AG04450 (cell line): ENCODE results near the gene GRM4. TPM values are rescaled to one million over a fixed set of nuclear protein-coding genes. Genes with fewer than 3 reads are reported as not detected.

Source experiments
- CTCF ChIA-PET: fragments of 300-600, 350-600 bp; formaldehyde crosslinking; extraction: SDS; loops from one replicate; lab custom pipeline; 2022; ENCODE audit warnings: antibody characterized with exemption, inconsistent platforms; lab: Charles Lee
- POLR2A ChIA-PET: fragments of 350-600 bp; formaldehyde crosslinking; extraction: SDS; loops from one replicate; lab custom pipeline; 2021; ENCODE audit warnings: antibody characterized with exemption, inconsistent platforms; lab: Yijun Ruan, JAX
- DNase-seq: peaks from one replicate; pipeline ENCODE4 v3.0.0-alpha.2; 2011; ENCODE audit warnings: low read depth, low spot score
- H3K27ac ChIP-seq: one replicate; pipeline ENCODE4 v1.5.1; 2012; ENCODE audit warnings: low read depth, low read length, control low read depth
- H3K27me3 ChIP-seq: one replicate; pipeline ENCODE4 v1.6.0; 2012; ENCODE audit warnings: low read length; ENCODE audit not compliant: control insufficient read depth, insufficient read depth
- H3K4me3 ChIP-seq: 2 replicates; pipeline ENCODE4 v1.5.1; 2011; ENCODE audit warnings: mild to moderate bottlenecking, low read depth, low read length, control low read depth
- H3K9me3 ChIP-seq: 2 replicates; pipeline ENCODE4 v1.5.1; 2012; ENCODE audit warnings: low read length; ENCODE audit not compliant: control insufficient read depth, insufficient read depth
- polyA plus RNA-seq: library from polyadenylated mRNA; depleted of rRNA; stranded (reverse); fragments of >200 nt; gene quantifications from 2 replicates; pipeline ENCODE4 v1.2.3, GENCODE V29; 2011
- TF ChIP-seq, protein P1 (sequence below): IDR thresholded peaks from 2 replicates; pipeline ENCODE4 v1.5.1; 2011; ENCODE audit warnings: low read depth, low read length, control low read depth, inconsistent platforms

Gene GRM4
- polyA plus RNA-seq, 1 experiment: not detected

- TF ChIP-seq, protein P1, sequence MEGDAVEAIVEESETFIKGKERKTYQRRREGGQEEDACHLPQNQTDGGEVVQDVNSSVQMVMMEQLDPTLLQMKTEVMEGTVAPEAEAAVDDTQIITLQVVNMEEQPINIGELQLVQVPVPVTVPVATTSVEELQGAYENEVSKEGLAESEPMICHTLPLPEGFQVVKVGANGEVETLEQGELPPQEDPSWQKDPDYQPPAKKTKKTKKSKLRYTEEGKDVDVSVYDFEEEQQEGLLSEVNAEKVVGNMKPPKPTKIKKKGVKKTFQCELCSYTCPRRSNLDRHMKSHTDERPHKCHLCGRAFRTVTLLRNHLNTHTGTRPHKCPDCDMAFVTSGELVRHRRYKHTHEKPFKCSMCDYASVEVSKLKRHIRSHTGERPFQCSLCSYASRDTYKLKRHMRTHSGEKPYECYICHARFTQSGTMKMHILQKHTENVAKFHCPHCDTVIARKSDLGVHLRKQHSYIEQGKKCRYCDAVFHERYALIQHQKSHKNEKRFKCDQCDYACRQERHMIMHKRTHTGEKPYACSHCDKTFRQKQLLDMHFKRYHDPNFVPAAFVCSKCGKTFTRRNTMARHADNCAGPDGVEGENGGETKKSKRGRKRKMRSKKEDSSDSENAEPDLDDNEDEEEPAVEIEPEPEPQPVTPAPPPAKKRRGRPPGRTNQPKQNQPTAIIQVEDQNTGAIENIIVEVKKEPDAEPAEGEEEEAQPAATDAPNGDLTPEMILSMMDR: no peak
- H3K9me3 ChIP-seq: no peaks in the 10 kb centered on the region
- DNase-seq: no peak
- CTCF ChIA-PET: no interaction called here
- peaks cover 36% of the 10 kb centered on the region for H3K27me3 ChIP-seq
- POLR2A ChIA-PET: interaction anchor here (0.5 kb wide), 1 partner anchor 26 kb away, joined by 5 read pairs; no protein-coding TSS in a partner anchor
- no peak overlapping the region for H3K4me3 ChIP-seq
- no peak overlapping the region for H3K27ac ChIP-seq
These were observed 94.5 kb downstream of the GRM4 start for GRCh38 chr6:34051331-34051919.

DNA sequence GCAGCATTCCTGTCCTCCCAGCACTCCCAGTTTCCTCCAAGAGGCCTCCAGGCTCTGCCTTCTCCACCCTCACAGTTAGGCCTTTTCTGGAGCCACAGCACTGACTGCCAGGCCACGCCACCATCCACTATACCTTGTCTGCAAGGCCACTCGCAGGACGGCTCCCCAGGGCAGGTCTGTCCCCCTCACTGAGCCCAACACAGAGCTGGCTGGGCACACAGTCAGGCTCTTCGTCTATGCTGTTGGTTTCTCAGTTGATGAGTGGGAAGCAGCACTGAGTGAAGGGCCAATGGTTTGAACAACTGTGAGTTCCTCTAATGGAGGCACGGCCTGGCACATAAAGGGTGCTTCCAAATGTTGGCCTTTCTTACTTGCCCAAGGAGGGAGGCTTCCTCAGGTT lies 95.2 kb downstream of the GRM4 start:
- H3K9me3 ChIP-seq: no peaks in the 10 kb centered on the region
- ChIA-PET POLR2A (no interaction called here), CTCF (no interaction called here)
- H3K27me3 ChIP-seq: peaks cover 33% of the 10 kb centered on the region
- no peak overlapping the region for H3K4me3 ChIP-seq
- TF ChIP-seq, protein P1: no peak
- H3K27ac ChIP-seq: no peak overlapping the region
- no peak for DNase-seq

DNA sequence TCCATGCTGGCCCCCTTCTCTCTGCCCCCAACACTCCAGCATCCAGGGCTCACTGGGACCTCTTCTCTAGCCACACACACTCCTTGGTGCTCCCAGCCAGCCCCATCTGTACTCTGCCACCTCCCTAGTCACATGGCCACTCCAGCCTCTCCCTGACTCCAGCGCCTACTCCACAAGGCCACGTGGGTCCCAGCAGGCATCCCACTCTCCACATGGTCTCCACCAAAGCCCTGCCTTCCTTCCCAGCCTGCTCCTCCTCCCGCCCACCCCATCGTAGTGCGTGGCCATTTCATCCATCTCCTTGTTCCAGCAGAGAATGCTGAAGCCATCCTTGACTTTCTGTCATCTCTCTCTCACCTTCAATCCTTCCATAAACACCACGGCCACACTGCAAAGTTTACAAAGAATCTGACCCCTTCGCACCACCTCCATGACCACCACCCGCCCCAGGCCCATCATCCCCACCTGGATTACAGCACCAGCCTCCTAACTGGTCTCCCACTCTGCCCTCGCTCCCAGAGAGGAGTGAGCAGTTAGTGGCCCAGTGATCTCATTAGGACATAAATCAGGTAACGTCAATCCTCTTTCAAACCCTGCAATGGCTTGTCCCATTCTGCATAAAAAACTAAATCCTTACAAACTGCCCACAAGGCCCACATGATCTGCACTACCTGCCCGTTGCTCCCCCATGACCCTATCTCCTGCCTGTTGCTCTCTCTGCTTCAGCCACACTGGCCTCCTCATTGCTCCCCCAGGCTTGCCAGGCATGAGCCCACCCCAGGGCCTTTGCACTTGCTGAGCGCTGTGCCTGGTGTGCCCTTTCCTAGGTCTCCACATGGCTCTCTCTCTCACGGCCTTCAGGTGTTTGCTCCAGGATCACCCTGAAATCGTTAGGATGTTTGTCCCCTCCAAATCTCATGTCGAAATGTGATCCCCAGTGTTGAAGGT lies 96.2 kb downstream of the GRM4 start:
- POLR2A ChIA-PET: no interaction called here
- Histone ChIP-seq H3K27ac (no peak overlapping the region), H3K27me3 (peaks cover 33% of the 10 kb centered on the region), H3K9me3 (no peaks in the 10 kb centered on the region; the same call in 1 of the 2 replicates), H3K4me3 (no peak overlapping the region)
- no peak for DNase-seq
- CTCF ChIA-PET: no interaction called here
- TF ChIP-seq, protein P1: no peak

DNA sequence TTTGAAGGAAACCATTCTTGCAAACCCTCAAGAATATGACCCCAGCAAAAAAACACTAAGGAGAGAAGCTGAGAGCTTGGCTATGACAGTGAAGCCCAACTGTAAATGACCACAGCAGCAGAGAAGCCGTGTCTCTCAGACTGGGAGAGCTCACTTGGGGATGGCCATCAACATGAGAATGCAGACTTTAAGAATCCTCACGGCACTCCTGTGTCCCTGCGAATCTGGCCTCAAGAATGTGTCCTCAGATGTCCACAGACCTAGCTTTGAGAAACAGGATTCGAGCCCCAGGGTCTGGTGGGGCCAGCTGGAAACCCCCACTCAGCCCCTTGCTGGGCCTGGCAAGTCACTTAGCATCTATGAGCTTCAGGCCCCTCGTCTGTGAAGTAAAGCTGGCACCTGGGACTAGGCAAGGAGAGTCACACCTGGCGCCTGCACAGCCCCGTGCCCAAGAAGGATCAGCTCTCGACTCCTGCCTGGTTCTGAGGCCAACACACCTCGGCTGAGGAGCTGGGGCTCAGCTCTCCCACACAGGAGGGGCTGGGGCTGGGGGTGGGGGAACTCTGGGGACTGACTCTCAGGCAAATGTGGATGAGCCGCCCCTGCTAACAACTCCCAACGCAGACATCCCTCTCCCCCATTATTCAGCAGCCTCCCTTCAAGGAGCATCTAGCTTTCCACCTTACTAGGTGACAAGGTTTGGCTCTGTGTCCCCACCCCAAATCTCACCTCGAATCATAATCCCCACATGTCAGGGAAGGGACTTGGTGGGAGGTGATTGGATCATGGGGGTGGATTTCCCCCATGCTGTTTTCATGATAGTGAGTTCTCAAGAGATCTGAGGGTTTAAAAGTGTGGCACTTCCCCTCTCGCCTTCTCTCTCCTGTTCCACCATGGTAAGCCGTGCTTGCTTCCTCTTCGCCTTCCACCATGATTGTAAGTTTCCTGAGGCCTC lies 97.7 kb downstream of the GRM4 start:
- CTCF ChIA-PET: no interaction called here
- POLR2A ChIA-PET: no interaction called here

More for the DNA sequence above, 97.7 kb downstream of the GRM4 start:
- no peak overlapping the region for H3K4me3 ChIP-seq
- TF ChIP-seq, protein P1: no peak
- no peak overlapping the region for H3K27ac ChIP-seq
- H3K9me3 ChIP-seq: no peaks in the 10 kb centered on the region; the same call in 1 of the 2 replicates
- DNase-seq: no peak
- peaks cover 28% of the 10 kb centered on the region for H3K27me3 ChIP-seq
